Heart left ventricle (tissue), 13 donors: ENCODE results near the gene RGS10.

Source experiments
- POLR2A ChIP-seq, 2 donors: fragments of 450-650 bp; IDR thresholded peaks; one replicate each; pipeline ENCODE4 v1.6.1; 2017; ENCODE audit warnings: antibody characterized with exemption in 2 of 2, mild to moderate bottlenecking in 2 of 2, moderate library complexity in 2 of 2
- TF ChIP-seq, protein P1 (sequence below), 12 donors: fragments of 200-600 bp; sonication (generic) in 4 of 12; IDR thresholded peaks; one replicate each; pipeline versions ENCODE4 v1.5.0 to v1.8.0; 2018 to 2022; ENCODE audit warnings: antibody characterized with exemption in 12 of 12, mild to moderate bottlenecking in 5 of 12
- donor health status: ischemic (EF 13 %, LVEDD 7.1; RV severe dilation, severe dysfunction).
- donor health status: DM: no; HTN: yes; CAD: no.
- donor health status: DM: no; HTN: no; CAD: no.
- donor health status: ischemic (EF 25% LVEDD 6.9; RV normal size, moderate dysfunction).
- donor health status: ischemic (EF 25% LVEDD 5.7; RV mildly dilated, moderate dysfunction).
- donor health status: ischemic (EF 35%, LVEDD 5.7; RV mildly dilated, moderate dysfunction).
- donor health status: nonischemic (EF 11% LVEDD 7.7; RV severe dilation, severe dysfunction).
- donor health status: DM: yes; HTN: yes; CAD: no.
- donor health status: PGD.
- donor health status: ischemic (EF 29% LVEDD 5.4; RV normal size, mild dysfunction).
- donor health status: nonischemic (EF 23%, LVEDD 6.1; RV moderate dilation, normal function).

DNA sequence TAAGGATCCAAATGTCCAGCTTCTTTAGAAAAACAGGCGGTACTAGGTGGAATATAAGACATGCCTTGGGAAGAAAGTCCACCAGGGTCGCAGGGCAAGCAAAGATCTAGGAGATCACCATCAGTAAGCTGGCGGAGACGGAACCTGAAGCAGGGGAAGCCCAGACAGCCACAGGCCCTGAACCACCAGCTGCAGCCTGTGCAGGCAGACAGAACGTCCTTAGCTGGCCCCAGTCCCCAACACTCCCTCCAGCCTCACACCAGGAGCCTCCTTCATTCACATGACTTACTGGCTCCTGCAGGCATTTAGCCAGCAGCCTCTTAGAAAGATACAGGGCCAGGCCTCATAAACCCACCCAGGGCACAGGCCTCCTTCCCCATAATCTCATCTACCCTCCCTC is 17.4 kb downstream of the RGS10 start:
- TF ChIP-seq, protein P1, sequence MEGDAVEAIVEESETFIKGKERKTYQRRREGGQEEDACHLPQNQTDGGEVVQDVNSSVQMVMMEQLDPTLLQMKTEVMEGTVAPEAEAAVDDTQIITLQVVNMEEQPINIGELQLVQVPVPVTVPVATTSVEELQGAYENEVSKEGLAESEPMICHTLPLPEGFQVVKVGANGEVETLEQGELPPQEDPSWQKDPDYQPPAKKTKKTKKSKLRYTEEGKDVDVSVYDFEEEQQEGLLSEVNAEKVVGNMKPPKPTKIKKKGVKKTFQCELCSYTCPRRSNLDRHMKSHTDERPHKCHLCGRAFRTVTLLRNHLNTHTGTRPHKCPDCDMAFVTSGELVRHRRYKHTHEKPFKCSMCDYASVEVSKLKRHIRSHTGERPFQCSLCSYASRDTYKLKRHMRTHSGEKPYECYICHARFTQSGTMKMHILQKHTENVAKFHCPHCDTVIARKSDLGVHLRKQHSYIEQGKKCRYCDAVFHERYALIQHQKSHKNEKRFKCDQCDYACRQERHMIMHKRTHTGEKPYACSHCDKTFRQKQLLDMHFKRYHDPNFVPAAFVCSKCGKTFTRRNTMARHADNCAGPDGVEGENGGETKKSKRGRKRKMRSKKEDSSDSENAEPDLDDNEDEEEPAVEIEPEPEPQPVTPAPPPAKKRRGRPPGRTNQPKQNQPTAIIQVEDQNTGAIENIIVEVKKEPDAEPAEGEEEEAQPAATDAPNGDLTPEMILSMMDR (IDR thresholded peaks at IDR 0.05): no peak
- TF ChIP-seq POLR2A (IDR thresholded peaks at IDR 0.05): no peak
